Posterior vena cava (tissue), 2 donors: ENCODE data around the gene SMPDL3A. TPM values are rescaled to one million over a fixed set of nuclear protein-coding genes. Genes with fewer than 3 reads are reported as not detected.

ENCODE experiments used
- DNase-seq: peaks from one replicate; pipeline ENCODE4 v3.0.0-alpha.2; 2020; ENCODE audit warnings: low spot score
- intact Hi-C, 2 donors: fragments of 100-400 bp; cut with DNase I; formaldehyde crosslinking; loops; one replicate each; pipeline versions ENCODE4 v1.14.1 to v1.14.2; 2022 to 2023
- total RNA-seq, 2 donors: library from RNA; stranded (reverse); fragmentation: NEBNext Ultra II Directional; extraction: Animal tissue kit (Norgen Biotek cat#: 25700); gene quantifications; one replicate each; pipeline ENCODE4 v1.2.1, GENCODE V29; 2021
- donor health status: DM: yes; HTN: yes; CAD: no.
- donor health status: DM: yes; HTN: yes; CAD: no.

Gene SMPDL3A
- total RNA-seq, 2 donors from 2014 or later = 6.1 to 7.0 TPM

DNA sequence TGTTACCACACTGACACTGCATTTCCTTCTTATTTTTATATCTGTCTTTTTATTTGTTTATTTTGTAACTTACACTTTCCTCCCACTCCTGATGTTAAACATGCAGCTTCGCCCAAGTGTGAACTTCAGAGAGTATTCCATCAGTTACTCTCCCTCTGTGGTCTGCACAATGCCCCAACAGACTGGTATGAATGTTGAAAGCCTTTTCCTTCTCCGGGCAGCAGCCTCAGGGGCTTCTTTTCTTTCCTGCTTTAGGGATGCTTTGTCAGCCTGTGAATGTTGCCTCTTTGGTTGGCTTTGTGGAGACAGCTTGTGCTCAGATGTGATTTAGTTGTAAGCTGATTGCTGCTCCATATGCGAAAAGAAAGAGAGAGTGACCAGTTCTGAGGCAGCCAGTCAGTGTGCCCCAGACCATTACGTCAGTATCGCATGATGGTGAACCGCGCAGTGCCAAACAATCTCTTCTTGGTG is 44.0 kb downstream of the SMPDL3A start:
- intact Hi-C loops = loop anchor here in 1 of 2 donors (10.0 kb wide), 1 partner anchor 88 kb away; no protein-coding TSS in a partner anchor
- no peak for DNase-seq

DNA sequence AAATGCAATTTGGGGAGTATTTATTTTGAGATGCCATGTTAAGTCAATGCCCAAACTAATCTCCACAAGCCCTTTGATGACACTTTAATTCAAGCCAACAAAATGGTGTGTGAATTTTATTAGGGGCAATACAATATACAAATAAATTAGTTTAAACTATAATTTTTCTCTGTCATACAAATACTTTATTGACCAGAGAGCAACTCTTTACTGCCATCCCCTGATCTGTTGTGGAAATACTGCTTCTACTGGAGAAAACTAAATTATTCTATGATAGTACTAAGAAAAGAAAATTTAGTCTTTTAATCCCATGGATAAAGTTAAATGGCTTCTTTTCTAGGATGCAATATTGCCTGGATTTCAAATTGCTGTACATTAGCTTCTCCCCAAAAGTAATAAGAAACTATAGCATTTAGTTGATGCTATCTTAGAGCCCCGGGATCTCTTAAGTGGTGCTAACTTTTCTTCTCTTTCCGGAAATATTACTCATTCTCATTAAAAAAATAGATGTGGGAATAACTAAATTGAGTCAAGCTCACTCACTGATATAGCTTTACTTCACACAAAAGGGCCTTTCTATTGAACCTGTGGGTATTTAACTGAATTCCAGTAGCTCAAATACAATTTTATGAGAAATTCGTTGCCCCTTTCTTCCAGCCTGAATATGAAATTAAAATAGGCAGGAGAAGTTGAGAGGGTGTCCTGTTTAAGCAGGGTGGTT is 49.2 kb downstream of the SMPDL3A start:
- no peak for DNase-seq
- intact Hi-C loops = loop anchor here (5.0 to 10.0 kb wide), 2 partner anchors 93 to 101 kb away; no protein-coding TSS in a partner anchor

DNA sequence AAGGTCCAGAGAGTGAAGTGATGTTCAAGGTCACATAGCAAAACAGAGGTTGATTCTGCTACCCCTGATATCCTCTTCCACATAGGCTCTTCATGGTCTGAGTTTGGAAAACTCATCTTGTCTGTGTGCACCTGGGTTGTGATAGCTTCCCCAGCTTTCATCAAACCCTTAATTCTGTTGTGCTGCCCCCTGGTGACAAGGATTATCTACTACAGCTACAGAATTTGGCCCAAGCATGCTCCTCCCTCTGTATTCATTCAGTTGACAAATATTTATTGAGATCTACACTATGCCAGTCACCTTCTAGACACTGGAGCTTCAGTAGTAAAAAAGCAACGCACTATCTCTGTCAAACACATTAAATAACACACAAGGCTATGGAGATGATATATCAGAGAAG is 50.4 kb downstream of the SMPDL3A start:
- DNase-seq = no peak
- intact Hi-C loops = loop anchor here (5.0 to 10.0 kb wide), 2 partner anchors 95 to 102 kb away; no protein-coding TSS in a partner anchor

DNA sequence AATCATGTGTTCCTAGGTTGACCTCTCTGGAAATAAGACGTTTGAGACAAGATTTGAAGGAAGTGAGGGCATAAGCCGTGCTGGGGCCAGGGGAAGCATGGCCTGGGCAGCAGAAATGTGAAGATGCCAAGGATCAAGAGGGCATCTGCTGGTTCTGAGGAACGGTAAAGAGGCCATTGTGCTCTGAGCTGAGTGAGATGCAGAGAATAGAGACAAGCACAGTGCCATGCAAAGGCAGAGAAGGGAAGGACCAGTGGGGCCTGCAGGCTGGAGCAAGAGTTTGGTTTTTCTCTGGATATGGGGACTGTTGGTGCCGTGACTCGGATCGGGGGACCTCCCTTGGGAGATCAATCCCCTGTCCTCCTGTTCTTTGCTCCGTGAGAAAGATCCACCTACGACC is 50.8 kb downstream of the SMPDL3A start:
- DNase-seq = no peak
- intact Hi-C loops = loop anchor here (5.0 to 10.0 kb wide), 2 partner anchors 95 to 103 kb away; no protein-coding TSS in a partner anchor

DNA sequence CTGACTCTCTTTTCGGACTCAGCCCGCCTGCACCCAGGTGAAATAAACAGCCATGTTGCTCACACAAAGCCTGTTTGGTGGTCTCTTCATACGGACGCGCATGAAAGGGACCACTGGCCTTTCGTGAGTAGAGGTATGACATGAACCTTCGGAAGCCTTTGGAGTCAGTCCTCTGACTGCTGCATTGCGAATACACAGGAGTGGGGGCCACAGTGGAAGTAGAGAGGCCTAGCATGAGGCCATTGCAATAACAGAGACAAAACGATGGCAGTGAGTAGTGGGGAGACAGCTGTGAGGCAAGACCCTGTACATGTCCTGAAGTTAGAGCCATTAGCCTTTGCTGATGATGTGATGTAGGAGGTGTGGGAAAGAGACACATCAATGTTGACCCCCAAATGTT is 56.4 kb downstream of the SMPDL3A start:
- intact Hi-C loops = no loop called here

DNA sequence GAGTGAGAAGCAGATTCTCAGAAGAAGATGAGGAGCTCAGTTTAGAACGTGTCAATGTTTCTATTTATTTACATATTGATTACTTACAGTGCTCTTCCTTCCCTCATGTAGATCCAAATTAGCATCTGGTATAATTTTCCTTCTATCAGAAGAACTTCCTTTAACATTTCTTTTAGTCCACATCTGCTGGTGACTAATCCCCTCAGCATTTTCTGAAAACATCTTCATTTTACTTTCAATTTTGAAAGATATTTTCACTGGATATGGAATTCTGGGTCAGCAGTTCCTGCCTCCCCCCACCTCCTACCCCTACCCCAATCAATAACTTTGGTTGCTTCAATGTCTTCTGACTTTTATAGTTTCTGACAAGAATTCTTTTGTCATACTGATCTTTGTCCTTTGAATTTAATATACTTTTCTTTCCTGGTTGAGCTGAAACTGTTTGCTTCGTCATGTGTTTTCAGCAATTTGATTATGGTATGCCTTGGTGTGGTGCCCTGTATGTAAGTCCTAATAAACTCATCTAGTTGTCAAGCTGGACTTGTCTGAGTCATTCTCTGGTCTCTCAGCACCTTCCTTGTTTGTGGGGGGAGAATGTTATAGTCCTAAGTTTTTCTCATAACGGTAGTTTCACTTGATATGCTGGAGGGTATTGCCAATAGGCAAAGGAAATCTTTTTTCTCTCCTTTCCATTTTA is 57.0 kb downstream of the SMPDL3A start:
- no peak for DNase-seq

More for the DNA sequence above, 56.4 kb downstream of the SMPDL3A start:
- DNase-seq = no peak

DNA sequence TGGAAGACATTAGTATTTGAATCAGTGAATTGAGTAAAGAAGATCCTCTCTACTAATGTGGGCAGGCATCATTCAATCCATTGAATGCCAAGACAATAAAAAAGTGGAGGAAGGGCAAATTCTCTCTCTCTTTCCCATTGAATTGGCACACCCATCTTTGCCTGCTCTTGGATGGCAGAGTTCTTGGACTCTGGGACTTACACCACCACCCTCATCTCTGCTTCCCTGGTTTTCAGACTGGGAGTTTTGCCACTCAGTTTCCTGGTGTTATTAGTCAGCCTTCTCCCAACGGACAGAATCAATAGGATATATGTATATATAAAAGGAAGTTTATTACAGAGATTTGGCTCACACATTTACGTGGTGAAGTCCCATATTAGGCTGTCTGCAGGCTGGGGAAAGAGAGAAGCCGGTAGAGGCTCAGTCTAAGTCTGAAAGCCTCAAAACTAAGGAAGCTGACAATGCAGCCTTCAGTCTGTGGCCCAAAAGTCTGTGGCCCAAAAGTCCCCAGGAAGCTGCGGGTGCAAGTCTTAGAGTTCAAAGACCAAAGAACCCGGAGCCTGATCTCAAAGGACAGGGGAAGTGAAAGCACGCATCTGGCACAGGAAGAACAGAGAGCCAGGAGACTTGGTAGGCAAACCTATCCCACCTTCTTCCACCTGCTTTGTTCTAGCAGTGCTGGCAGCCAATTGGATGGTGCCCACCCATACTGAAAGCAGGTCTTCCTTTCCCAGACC is 64.4 kb downstream of the SMPDL3A start:
- no peak for DNase-seq
- intact Hi-C loops = no loop called here

More for the DNA sequence above, 57.0 kb downstream of the SMPDL3A start:
- intact Hi-C loops = no loop called here

Other genes with a start within 250 kb of the SMPDL3A start
- 1 to 10 TPM in 1 of 2 donors, under 1 TPM in 1; 0.37 to 1.8 TPM for gene PKIB, start 178.9 kb upstream of the SMPDL3A start, total RNA-seq
- not detected for gene FABP7, start 9.5 kb upstream of the SMPDL3A start, total RNA-seq
- not detected for gene CLVS2, start 207.0 kb downstream of the SMPDL3A start, total RNA-seq